Adipose tissue (tissue), 3 donors: Measurements from ENCODE around the gene CARD16. TPM values are rescaled to one million over a fixed set of nuclear protein-coding genes. Genes with fewer than 3 reads are reported as not detected.

Experiments used
- H3K27ac ChIP-seq: one replicate; pipeline ENCODE4 v1.5.1; 2013; ENCODE audit warnings: low read depth, low read length
- WGBS, 3 donors: extraction: QIAGEN DNeasy Blood & Tissue Kit; methylation state at CpG; one replicate each; pipeline ENCODE4 v1.1.7; 2013; 5-methylcytosine and 5-hydroxymethylcytosine counted together
- polyA plus RNA-seq, 3 donors: library from polyadenylated mRNA; stranded (reverse); fragments of 200-250 nt; gene quantifications; one replicate each; pipeline ENCODE4 v1.2.3, GENCODE V29; 2013
- donor health status: healthy with polysubstance abuse.
- donor health status: Bipolar disorder and iron deficiency.
- donor health status: healthy.

The CARD16 gene
- polyA plus RNA-seq, 3 donors = 3.3 to 52.2 (median 22.1) TPM

DNA sequence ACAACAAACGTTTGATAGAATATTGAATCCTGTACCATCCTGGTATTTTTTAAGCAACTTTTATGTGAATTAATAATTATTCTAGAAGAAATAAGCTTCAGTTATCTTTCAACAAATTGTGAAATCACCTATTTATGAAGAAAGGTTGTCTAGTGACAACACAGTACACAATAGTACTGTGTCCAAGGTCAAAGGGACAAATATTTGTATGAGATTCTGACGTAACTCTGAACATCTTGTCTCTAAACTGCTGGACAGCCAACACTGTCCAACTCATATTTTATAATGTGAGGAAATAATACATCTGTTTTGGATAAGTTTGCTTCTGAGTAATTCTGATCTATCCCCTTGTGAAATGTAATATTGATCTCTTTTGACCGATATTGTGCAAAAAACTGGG, 41.1 kb downstream of the CARD16 start:
- 46 to 74% (median 58%) methylated on average over 3 of the region's 3 CpGs for WGBS, 3 donors
- no peak overlapping the region for H3K27ac ChIP-seq

DNA sequence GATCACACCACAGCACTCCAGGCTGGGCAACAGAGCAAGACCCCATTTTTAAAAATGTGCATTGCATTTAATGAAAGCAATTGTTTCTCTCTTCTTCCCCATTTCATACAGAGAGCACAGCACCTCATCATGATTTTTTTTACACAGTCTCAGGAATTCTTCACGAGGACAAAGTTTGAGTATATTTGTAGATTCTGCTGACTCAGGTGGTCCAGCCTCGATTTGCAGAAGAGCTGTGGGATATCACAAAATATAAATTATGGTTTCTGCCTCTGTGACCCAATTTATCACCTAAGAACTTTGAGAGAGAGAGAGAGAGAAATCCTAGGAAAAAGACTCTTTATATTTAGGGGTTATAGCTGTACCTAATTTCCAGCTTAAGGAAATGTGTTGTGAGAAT, 42.0 kb downstream of the CARD16 start:
- H3K27ac ChIP-seq = no peak overlapping the region
- 69 to 83% (median 75%) methylated on average over 2 of the region's 2 CpGs for WGBS, 3 donors

DNA sequence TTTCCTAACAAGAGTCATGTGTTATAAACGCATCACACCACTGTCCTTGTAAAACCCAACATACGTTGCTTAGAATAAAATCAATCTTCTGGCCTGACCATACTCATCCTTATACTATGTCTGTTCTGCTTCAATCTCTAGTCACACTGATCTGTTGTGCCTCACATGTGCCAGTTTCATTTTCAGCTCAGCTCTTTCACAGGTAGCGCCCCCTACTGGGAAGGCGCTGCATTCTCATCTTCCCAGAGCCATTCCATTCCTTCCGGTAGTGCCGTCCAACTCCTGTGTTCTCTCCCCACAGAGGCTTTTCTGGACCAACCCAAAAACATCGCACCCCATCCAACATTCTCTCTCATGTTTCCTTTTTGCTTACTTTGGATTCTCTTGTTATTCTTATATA, 44.3 kb downstream of the CARD16 start:
- no peak overlapping the region for H3K27ac ChIP-seq
- 76 to 86% (median 82%) methylated on average over 7 of the region's 7 CpGs for WGBS, 3 donors

DNA sequence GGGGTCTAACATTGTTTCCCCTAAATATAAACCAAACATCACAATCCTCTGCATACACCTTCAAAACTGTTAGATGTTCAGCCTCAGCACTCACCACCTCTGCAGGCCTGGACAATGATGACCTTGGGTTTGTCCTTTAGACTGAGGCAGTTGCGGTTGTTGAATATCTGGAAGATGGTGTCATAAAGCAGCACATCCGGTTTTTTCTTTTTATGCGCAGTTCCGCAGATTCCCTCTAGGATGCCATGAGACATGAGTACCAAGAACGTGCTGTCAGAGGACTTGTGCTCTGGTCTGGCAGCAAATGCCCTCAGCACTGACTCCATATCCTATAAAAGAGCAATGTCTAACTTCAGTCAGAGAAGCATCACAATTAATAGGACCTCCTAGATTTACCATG, 45.0 kb downstream of the CARD16 start:
- no peak overlapping the region for H3K27ac ChIP-seq
- WGBS, 3 donors = 89 to 90% (median 89%) methylated on average over 5 of the region's 5 CpGs

DNA sequence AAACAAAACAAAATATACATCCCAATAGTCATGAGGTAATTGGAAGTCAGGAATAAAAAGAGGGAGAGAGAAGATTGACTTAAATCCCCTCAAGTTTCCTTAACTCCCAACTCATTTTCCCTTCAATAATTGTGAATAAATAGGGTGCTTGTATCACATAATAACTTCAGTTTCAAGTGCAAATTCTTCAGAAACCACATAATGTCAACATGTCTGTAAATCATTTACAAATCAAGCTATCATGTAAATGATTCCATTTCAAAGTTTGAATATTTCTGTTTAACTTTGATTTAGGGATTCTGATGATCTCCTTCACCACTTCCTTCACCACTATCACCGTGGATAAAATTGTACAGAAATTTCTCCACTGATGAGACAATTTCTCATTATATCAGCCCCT, 45.4 kb downstream of the CARD16 start:
- WGBS, 3 donors = 73 to 82% (median 82%) methylated on average over 1 of the region's 1 CpG

DNA sequence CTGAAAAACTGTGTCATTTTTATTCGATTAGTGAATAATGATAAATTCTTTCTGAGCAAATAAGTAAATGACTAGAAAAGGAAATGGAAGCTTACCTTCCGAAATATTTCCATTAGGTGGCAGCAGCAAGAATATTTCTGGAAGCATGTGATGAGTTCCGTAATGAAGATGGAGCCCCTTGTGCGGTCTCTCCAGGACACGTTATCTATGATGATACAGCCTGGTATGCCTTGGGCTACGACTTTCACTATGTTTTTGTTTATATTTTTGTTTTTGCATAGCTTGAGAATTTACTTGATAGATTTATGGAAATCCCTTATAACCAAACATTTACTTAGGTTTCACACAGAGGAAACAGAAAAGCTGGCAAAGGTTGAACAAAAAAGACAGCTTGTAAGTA, 47.8 kb downstream of the CARD16 start:
- H3K27ac ChIP-seq = no peak overlapping the region
- WGBS, 3 donors = 65 to 79% (median 75%) methylated on average over 6 of the region's 6 CpGs

More for the DNA sequence above, 45.4 kb downstream of the CARD16 start:
- H3K27ac ChIP-seq = no peak overlapping the region

DNA sequence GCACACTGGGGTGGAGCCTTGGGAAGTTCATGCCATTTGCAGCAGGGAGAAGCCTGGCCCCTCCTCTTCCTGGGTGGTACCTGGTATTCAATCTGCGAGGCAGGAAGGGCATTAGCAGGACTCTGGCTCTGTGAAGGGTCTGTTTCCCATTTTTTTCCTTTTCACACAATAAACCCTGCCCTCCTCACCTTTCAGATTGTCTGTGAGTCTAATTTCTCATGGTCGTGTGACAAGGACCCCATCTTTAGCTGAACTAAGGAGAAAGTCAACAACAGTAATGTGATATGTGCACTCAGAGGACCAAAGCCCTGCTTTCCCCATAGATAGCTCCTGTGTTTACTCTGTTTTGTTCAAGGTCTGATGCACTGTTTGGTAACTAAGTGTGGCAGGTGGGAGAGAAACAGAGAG, 50.1 kb downstream of the CARD16 start:
- H3K27ac ChIP-seq = no peak overlapping the region
- 47 to 68% (median 55%) methylated on average over 2 of the region's 2 CpGs for WGBS, 3 donors

DNA sequence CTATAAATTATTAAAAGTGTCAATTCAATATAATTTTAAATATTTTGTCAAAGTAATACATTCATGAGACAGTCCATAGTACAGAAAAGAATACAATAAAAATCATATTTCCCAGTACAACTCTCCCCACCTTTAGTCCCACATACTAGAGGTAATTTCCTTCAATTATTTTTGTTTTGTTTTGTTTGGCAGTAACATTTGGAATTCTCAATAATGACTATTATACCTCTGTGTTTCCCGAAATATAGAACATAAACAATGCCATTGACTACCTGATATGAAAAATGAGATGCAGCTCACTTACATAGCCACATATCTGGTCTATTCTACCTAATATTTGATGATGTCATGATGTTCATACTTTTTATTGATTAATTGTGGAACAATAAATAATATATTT, 52.4 kb downstream of the CARD16 start:
- WGBS, 3 donors = 69 to 83% (median 74%) methylated on average over 1 of the region's 1 CpG
- H3K27ac ChIP-seq = no peak overlapping the region

DNA sequence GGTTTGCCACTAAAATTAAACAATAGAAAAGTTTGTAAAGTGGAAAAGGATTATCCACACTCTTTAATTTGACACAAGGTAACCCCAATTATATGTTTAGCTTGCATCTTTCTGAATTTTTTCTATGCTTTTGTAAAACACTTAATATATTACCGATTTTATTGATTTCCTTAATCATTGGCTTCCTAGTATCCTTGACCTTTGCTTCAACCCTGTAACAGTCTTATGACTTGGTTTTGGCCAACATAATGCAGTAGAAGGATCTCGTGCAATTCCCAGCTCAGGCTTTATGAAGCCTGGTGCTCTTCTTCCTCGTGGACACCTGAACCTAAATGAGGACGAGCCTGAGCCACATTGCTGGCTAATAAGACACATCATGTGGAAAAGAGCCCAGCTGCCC, 53.1 kb downstream of the CARD16 start:
- no peak overlapping the region for H3K27ac ChIP-seq
- 51 to 87% (median 80%) methylated on average over 4 of the region's 4 CpGs for WGBS, 3 donors

Other genes starting within 250 kb of the CARD16 start
- under 1 TPM; 0.07 to 0.56 (median 0.31) TPM for gene CASP12, start 146.9 kb downstream of the CARD16 start, polyA plus RNA-seq
- 100 to 1,000 TPM in 1 of 3 donors, 10 to 100 TPM in 2; 68.6 to 105 (median 87.4) TPM for gene CASP4, start 76.8 kb downstream of the CARD16 start, polyA plus RNA-seq
- 1 to 10 TPM in 1 of 3 donors, under 1 TPM in 2; 0.14 to 1.2 (median 0.51) TPM for gene CASP5, start 22.2 kb downstream of the CARD16 start, polyA plus RNA-seq
- gene CASP1, start 10.2 kb downstream of the CARD16 start, polyA plus RNA-seq = 10 to 100 TPM in 2 of 3 donors, 1 to 10 TPM in 1; 4.3 to 24.5 (median 22.2) TPM
- not detected for gene CARD18, start 94.4 kb upstream of the CARD16 start, polyA plus RNA-seq